Loucy (cell line): ENCODE measurements around the gene CTSG.

Source experiments
- H2AFZ ChIP-seq: fragments of 200-600 bp; sonication (generic); 2 replicates; pipeline ENCODE4 v1.6.0; 2016; ENCODE audit warnings: antibody characterized with exemption, mild to moderate bottlenecking, low read length, moderate library complexity
- H3F3A ChIP-seq: fragments of 200-600 bp; 2 replicates; pipeline ENCODE4 v1.6.0; 2016; ENCODE audit warnings: antibody characterized with exemption, low read depth, mild to moderate bottlenecking
- H3K27me3 ChIP-seq: fragments of 200-600 bp; sonication (generic); 2 replicates; pipeline ENCODE4 v1.6.1; 2014; ENCODE audit warnings: low read length, mild to moderate bottlenecking; ENCODE audit not compliant: insufficient read depth, poor library complexity, severe bottlenecking
- H3K36me3 ChIP-seq: fragments of 200-600 bp; sonication (generic); 2 replicates; pipeline ENCODE4 v1.6.1; 2016; ENCODE audit warnings: low read length; ENCODE audit not compliant: insufficient read depth
- H3K4me1 ChIP-seq: fragments of 200-600 bp; sonication (generic); 2 replicates; pipeline ENCODE4 v1.5.1; 2014; ENCODE audit warnings: low read length, mild to moderate bottlenecking; ENCODE audit not compliant: insufficient read depth, poor library complexity, severe bottlenecking
- H3K4me2 ChIP-seq: fragments of 200-600 bp; sonication (generic); 2 replicates; pipeline ENCODE4 v1.6.0; 2014; ENCODE audit warnings: antibody characterized with exemption, low read length, low read depth, mild to moderate bottlenecking; ENCODE audit not compliant: poor library complexity, severe bottlenecking
- H3K4me3 ChIP-seq: fragments of 200-600 bp; sonication (generic); 2 replicates; pipeline ENCODE4 v1.5.1; 2014; ENCODE audit warnings: low read length, mild to moderate bottlenecking, mixed read lengths; ENCODE audit not compliant: poor library complexity, severe bottlenecking
- H3K79me2 ChIP-seq: fragments of 200-600 bp; sonication (generic); 2 replicates; pipeline ENCODE4 v1.6.1; 2014; ENCODE audit warnings: low read length; ENCODE audit not compliant: insufficient read depth
- H3K9ac ChIP-seq: fragments of 200-600 bp; sonication (generic); 2 replicates; pipeline ENCODE4 v1.6.0; 2014; ENCODE audit warnings: mild to moderate bottlenecking, low read depth, low read length, moderate library complexity; ENCODE audit not compliant: poor library complexity, severe bottlenecking
- H3K9me2 ChIP-seq: fragments of 200-600 bp; sonication (generic); replicated peaks from 2 replicates; pipeline ENCODE4 v1.6.1; 2016; ENCODE audit warnings: low read depth, low read length, mixed read lengths
- H3K9me3 ChIP-seq: fragments of 200-600 bp; sonication (generic); 2 replicates; pipeline ENCODE4 v1.6.1; 2014; ENCODE audit warnings: mild to moderate bottlenecking, antibody characterized with exemption, low read length, low read depth; ENCODE audit not compliant: insufficient read depth
- H4K20me1 ChIP-seq: fragments of 200-600 bp; sonication (generic); 2 replicates; pipeline ENCODE4 v1.6.0; 2014; ENCODE audit warnings: antibody characterized with exemption, low read length, mild to moderate bottlenecking; ENCODE audit not compliant: insufficient read depth, poor library complexity, severe bottlenecking
- CTCF ChIP-seq: fragments of 200-600 bp; sonication (generic); conservative IDR thresholded peaks from 2 replicates; pipeline ENCODE4 v1.5.1; 2014; ENCODE audit warnings: mild to moderate bottlenecking, antibody characterized with exemption, low read length
- EZH2phosphoT487 ChIP-seq: fragments of 200-600 bp; IDR thresholded peaks from 2 replicates; pipeline ENCODE4 v1.6.1; 2018; ENCODE audit warnings: antibody characterized with exemption, mild to moderate bottlenecking, moderate library complexity, borderline replicate concordance

The CTSG gene

GRCh38 chr14:24607081-24607480 is 31.0 kb upstream of the CTSG start:
- Histone ChIP-seq H3K4me2 (peak overlapping the region; percentile 26), H2AFZ (no peak overlapping the region)

GRCh38 chr14:24606297-24606696 is 30.2 kb upstream of the CTSG start:
- Histone ChIP-seq H3K79me2 (no peaks in the 10 kb centered on the region), H3K9me2 (no peaks in the 10 kb centered on the region), H3K36me3 (no peaks in the 10 kb centered on the region), H3K9ac (peak overlapping the region; percentile 44), H3K4me3 (no peak overlapping the region), H3K4me2 (peak overlapping the region; percentile 26), H3K9me3 (no peaks in the 10 kb centered on the region), H3K4me1 (peaks cover 44% of the 10 kb centered on the region), H2AFZ (0 out of 2 replicates have a peak overlapping the region, but pooled peaks have one; percentile 32), H3K27me3 (no peaks in the 10 kb centered on the region), H3F3A (no peaks in the 10 kb centered on the region), H4K20me1 (no peaks in the 10 kb centered on the region)
- no peak for TF ChIP-seq EZH2phosphoT487
- no peak for TF ChIP-seq CTCF

More at GRCh38 chr14:24607081-24607480, 31.0 kb upstream of the CTSG start:
- Histone ChIP-seq H3K9me2 (no peaks in the 10 kb centered on the region), H3K4me3 (no peak overlapping the region), H3F3A (no peaks in the 10 kb centered on the region), H4K20me1 (no peaks in the 10 kb centered on the region), H3K4me1 (peaks cover 47% of the 10 kb centered on the region), H3K9me3 (no peaks in the 10 kb centered on the region), H3K79me2 (no peaks in the 10 kb centered on the region), H3K36me3 (no peaks in the 10 kb centered on the region), H3K9ac (peak overlapping the region; percentile 44), H3K27me3 (no peaks in the 10 kb centered on the region)
- TF ChIP-seq EZH2phosphoT487 (no peak), CTCF (no peak)

GRCh38 chr14:24605435-24606190 is 29.6 kb upstream of the CTSG start:
- H3K9ac ChIP-seq: peak overlapping the region; percentile 44

More at GRCh38 chr14:24605435-24606190, 29.6 kb upstream of the CTSG start:
- Histone ChIP-seq H3K4me1 (peaks cover 44% of the 10 kb centered on the region), H3K9me3 (no peaks in the 10 kb centered on the region), H3K36me3 (no peaks in the 10 kb centered on the region), H3F3A (no peaks in the 10 kb centered on the region), H3K4me2 (peak overlapping the region; percentile 5), H2AFZ (peak overlapping the region; percentile 32), H3K4me3 (no peak overlapping the region), H3K79me2 (no peaks in the 10 kb centered on the region), H3K9me2 (no peaks in the 10 kb centered on the region), H3K27me3 (no peaks in the 10 kb centered on the region), H4K20me1 (no peaks in the 10 kb centered on the region)
- TF ChIP-seq CTCF: peak; percentile 96
- no peak for TF ChIP-seq EZH2phosphoT487
